C4-2B (cell line): ENCODE measurements around the gene LYSMD3.

Experiments used
- ZFX ChIP-seq: fragments of 450-650 bp; IDR thresholded peaks from 2 replicates; pipeline ENCODE4 v1.6.1; 2017
- TF ChIP-seq, protein P1 (sequence below): fragments of 450-650 bp; conservative IDR thresholded peaks from 2 replicates; pipeline ENCODE4 v1.5.1; 2017; ENCODE audit warnings: mild to moderate bottlenecking

DNA sequence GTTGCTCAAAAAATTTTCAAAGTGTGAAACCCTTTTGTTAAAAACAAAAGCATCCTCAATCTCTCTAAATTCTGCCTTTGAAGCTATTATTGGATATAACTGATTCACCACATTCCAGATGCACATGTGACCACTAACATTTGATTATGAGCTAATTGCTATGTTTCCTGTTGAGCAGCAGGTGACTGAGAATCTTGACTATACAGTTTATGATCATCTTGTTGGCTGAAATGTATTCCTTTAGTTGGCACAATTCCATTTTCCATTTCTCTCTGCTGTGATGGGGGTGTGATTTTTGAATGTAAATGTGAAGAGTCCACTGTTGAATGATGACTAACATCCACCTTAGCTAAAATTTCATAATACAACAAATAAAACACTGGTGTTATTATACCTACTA is 10.7 kb downstream of the LYSMD3 start:
- TF ChIP-seq, protein P1, sequence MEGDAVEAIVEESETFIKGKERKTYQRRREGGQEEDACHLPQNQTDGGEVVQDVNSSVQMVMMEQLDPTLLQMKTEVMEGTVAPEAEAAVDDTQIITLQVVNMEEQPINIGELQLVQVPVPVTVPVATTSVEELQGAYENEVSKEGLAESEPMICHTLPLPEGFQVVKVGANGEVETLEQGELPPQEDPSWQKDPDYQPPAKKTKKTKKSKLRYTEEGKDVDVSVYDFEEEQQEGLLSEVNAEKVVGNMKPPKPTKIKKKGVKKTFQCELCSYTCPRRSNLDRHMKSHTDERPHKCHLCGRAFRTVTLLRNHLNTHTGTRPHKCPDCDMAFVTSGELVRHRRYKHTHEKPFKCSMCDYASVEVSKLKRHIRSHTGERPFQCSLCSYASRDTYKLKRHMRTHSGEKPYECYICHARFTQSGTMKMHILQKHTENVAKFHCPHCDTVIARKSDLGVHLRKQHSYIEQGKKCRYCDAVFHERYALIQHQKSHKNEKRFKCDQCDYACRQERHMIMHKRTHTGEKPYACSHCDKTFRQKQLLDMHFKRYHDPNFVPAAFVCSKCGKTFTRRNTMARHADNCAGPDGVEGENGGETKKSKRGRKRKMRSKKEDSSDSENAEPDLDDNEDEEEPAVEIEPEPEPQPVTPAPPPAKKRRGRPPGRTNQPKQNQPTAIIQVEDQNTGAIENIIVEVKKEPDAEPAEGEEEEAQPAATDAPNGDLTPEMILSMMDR, result no peak
- TF ChIP-seq ZFX, result no peak
